Neural progenitor cell (in vitro differentiated cells): Measurements from ENCODE around the gene UPK3BL1. TPM values are rescaled to one million over a fixed set of nuclear protein-coding genes. Genes with fewer than 3 reads are reported as not detected.
"Not testable (repeated sequence)": the region's sequence is repeated elsewhere in the genome, so short reads cannot be mapped to it uniquely, and the experiment has no call there.

Source experiments
- DNase-seq: peaks from one replicate; pipeline ENCODE4 v3.0.0-alpha.2; 2016; ENCODE audit warnings: low spot score
- H2AFZ ChIP-seq: fragments of 200-600 bp; sonication (generic); replicated peaks from 2 replicates; pipeline ENCODE4 v1.6.1; 2016; ENCODE audit warnings: antibody characterized with exemption
- H3F3A ChIP-seq: fragments of 200-600 bp; sonication (generic); 2 replicates; pipeline ENCODE4 v1.6.1; 2016; ENCODE audit warnings: antibody characterized with exemption, low read depth
- H3K27ac ChIP-seq: fragments of 200-600 bp; sonication (generic); 2 replicates; pipeline ENCODE4 v1.5.1; 2016; ENCODE audit warnings: mild to moderate bottlenecking
- H3K27me3 ChIP-seq: fragments of 200-600 bp; sonication (generic); 2 replicates; pipeline ENCODE4 v1.6.1; 2016; ENCODE audit warnings: mild to moderate bottlenecking, moderate library complexity
- H3K36me3 ChIP-seq: fragments of 200-600 bp; sonication (generic); 2 replicates; pipeline ENCODE4 v1.5.1; 2016
- H3K4me1 ChIP-seq: fragments of 200-600 bp; sonication (generic); 2 replicates; pipeline ENCODE4 v1.6.1; 2016; ENCODE audit warnings: mixed run types
- H3K4me2 ChIP-seq: fragments of 200-600 bp; sonication (generic); 2 replicates; pipeline ENCODE4 v1.6.1; 2016
- H3K4me3 ChIP-seq: fragments of 200-600 bp; sonication (generic); 2 replicates; pipeline ENCODE4 v1.5.1; 2016
- H3K79me2 ChIP-seq: fragments of 200-600 bp; sonication (generic); 2 replicates; pipeline ENCODE4 v1.6.1; 2016; ENCODE audit warnings: low read depth
- H3K9ac ChIP-seq: fragments of 200-600 bp; sonication (generic); 2 replicates; pipeline ENCODE4 v1.6.1; 2016
- H3K9me3 ChIP-seq: fragments of 200-600 bp; sonication (generic); 2 replicates; pipeline ENCODE4 v1.5.1; 2016; ENCODE audit warnings: low read depth
- H4K20me1 ChIP-seq: fragments of 200-600 bp; sonication (generic); 2 replicates; pipeline ENCODE4 v1.6.1; 2016; ENCODE audit warnings: low read depth
- H3K27ac Mint-ChIP-seq: 3 replicates; pipeline ENCODE4 v1.8.0; 2021; ENCODE audit warnings: mixed read lengths
- H3K27me3 Mint-ChIP-seq: 2 replicates; pipeline ENCODE4 v1.8.0; 2022; ENCODE audit warnings: low read depth, mild to moderate bottlenecking, inconsistent platforms, moderate library complexity, mixed read lengths; ENCODE audit not compliant: insufficient read depth
- H3K36me3 Mint-ChIP-seq: 3 replicates; pipeline ENCODE4 v1.8.0; 2021; ENCODE audit warnings: mixed read lengths
- H3K4me1 Mint-ChIP-seq: 3 replicates; pipeline ENCODE4 v1.8.0; 2021; ENCODE audit warnings: mixed read lengths
- H3K4me3 Mint-ChIP-seq: 3 replicates; pipeline ENCODE4 v1.8.0; 2021; ENCODE audit warnings: mild to moderate bottlenecking, moderate library complexity, mixed read lengths
- H3K9me3 Mint-ChIP-seq: 3 replicates; pipeline ENCODE4 v1.8.0; 2020; ENCODE audit warnings: mixed read lengths
- total RNA-seq: library from RNA; depleted of rRNA; stranded (reverse); fragments of >200 nt; gene quantifications from 2 replicates; pipeline ENCODE4 v1.2.3, GENCODE V29; 2015; ENCODE audit warnings: low replicate concordance

UPK3BL1 gene
- total RNA-seq, 1 donor from 2014 or later: 12.7 TPM

GRCh38 chr7:102609734-102610133, 32.9 kb downstream of the UPK3BL1 start:
- H3K36me3 ChIP-seq: not testable (repeated sequence)

GRCh38 chr7:102606848-102607247, 35.7 kb downstream of the UPK3BL1 start:
- H2AFZ ChIP-seq, H3K79me2 ChIP-seq, H3K27ac Mint-ChIP-seq, H3F3A ChIP-seq, DNase-seq, H3K4me3 Mint-ChIP-seq, H3K9me3 ChIP-seq, H3K36me3 ChIP-seq, H3K4me2 ChIP-seq, H3K27ac ChIP-seq, H3K4me1 Mint-ChIP-seq, H3K9me3 Mint-ChIP-seq, H3K27me3 Mint-ChIP-seq, H3K27me3 ChIP-seq, H3K4me3 ChIP-seq, H4K20me1 ChIP-seq, H3K36me3 Mint-ChIP-seq, H3K4me1 ChIP-seq, H3K9ac ChIP-seq: not testable (repeated sequence)

More at GRCh38 chr7:102609734-102610133, 32.9 kb downstream of the UPK3BL1 start:
- not testable (repeated sequence) for H4K20me1 ChIP-seq, H3F3A ChIP-seq, H3K36me3 Mint-ChIP-seq, H3K4me3 Mint-ChIP-seq, H3K9me3 ChIP-seq, H3K4me2 ChIP-seq, H3K27me3 ChIP-seq, H3K4me1 Mint-ChIP-seq, H3K27me3 Mint-ChIP-seq, H3K27ac ChIP-seq, H3K79me2 ChIP-seq, H3K4me3 ChIP-seq, H3K4me1 ChIP-seq, H3K9me3 Mint-ChIP-seq, H3K27ac Mint-ChIP-seq, H2AFZ ChIP-seq, DNase-seq, H3K9ac ChIP-seq

GRCh38 chr7:102604431-102605145, 38.0 kb downstream of the UPK3BL1 start:
- not testable (repeated sequence) for H3K27me3 ChIP-seq, H3K36me3 ChIP-seq, H2AFZ ChIP-seq, H3K9me3 ChIP-seq, H3K4me3 ChIP-seq, H3F3A ChIP-seq, H3K27ac ChIP-seq, H4K20me1 ChIP-seq, H3K4me1 ChIP-seq, H3K9me3 Mint-ChIP-seq, H3K9ac ChIP-seq, H3K36me3 Mint-ChIP-seq, DNase-seq, H3K79me2 ChIP-seq, H3K27ac Mint-ChIP-seq, H3K4me2 ChIP-seq, H3K4me1 Mint-ChIP-seq, H3K4me3 Mint-ChIP-seq, H3K27me3 Mint-ChIP-seq

GRCh38 chr7:102602317-102602716, 40.3 kb downstream of the UPK3BL1 start:
- DNase-seq, H3K4me1 ChIP-seq, H3K9me3 ChIP-seq, H3K79me2 ChIP-seq, H3K27me3 Mint-ChIP-seq, H3K9me3 Mint-ChIP-seq, H3K4me3 ChIP-seq, H3K9ac ChIP-seq, H3F3A ChIP-seq, H3K27ac Mint-ChIP-seq, H3K4me1 Mint-ChIP-seq, H3K27ac ChIP-seq, H3K4me2 ChIP-seq, H2AFZ ChIP-seq, H3K27me3 ChIP-seq, H3K4me3 Mint-ChIP-seq, H3K36me3 Mint-ChIP-seq, H4K20me1 ChIP-seq, H3K36me3 ChIP-seq: not testable (repeated sequence)

GRCh38 chr7:102599699-102600098, 42.9 kb downstream of the UPK3BL1 start:
- not testable (repeated sequence) for H3K36me3 Mint-ChIP-seq, H3K36me3 ChIP-seq, H3K4me2 ChIP-seq, H2AFZ ChIP-seq, H3K27me3 ChIP-seq, H3K9ac ChIP-seq, H4K20me1 ChIP-seq, H3K9me3 ChIP-seq, H3K27ac ChIP-seq, H3K4me3 Mint-ChIP-seq, H3K4me1 ChIP-seq, H3K4me3 ChIP-seq, H3K4me1 Mint-ChIP-seq, H3K27me3 Mint-ChIP-seq, H3K9me3 Mint-ChIP-seq, H3K79me2 ChIP-seq, H3F3A ChIP-seq, H3K27ac Mint-ChIP-seq, DNase-seq

- H3K9me3 ChIP-seq, H4K20me1 ChIP-seq, H3K9me3 Mint-ChIP-seq, H2AFZ ChIP-seq, H3K27ac ChIP-seq, H3K9ac ChIP-seq, H3K4me2 ChIP-seq, H3K4me1 Mint-ChIP-seq, H3F3A ChIP-seq, H3K4me3 ChIP-seq, H3K4me1 ChIP-seq, H3K27me3 Mint-ChIP-seq, H3K27me3 ChIP-seq, H3K4me3 Mint-ChIP-seq, H3K79me2 ChIP-seq, H3K36me3 Mint-ChIP-seq, H3K36me3 ChIP-seq, DNase-seq, H3K27ac Mint-ChIP-seq: not testable (repeated sequence)
Observed at GRCh38 chr7:102596036-102596435, 46.6 kb downstream of the UPK3BL1 start.

GRCh38 chr7:102593637-102594334, 48.8 kb downstream of the UPK3BL1 start:
- H2AFZ ChIP-seq, H3K4me1 ChIP-seq, H3K27ac ChIP-seq, H3K4me3 Mint-ChIP-seq, H3K27ac Mint-ChIP-seq, H3K27me3 Mint-ChIP-seq, H3K4me1 Mint-ChIP-seq, H3K4me2 ChIP-seq, H3F3A ChIP-seq, H3K79me2 ChIP-seq, H3K9me3 ChIP-seq, H3K36me3 Mint-ChIP-seq, DNase-seq, H3K36me3 ChIP-seq, H3K27me3 ChIP-seq, H3K4me3 ChIP-seq, H3K9me3 Mint-ChIP-seq, H3K9ac ChIP-seq, H4K20me1 ChIP-seq: not testable (repeated sequence)

GRCh38 chr7:102592477-102593019, 50.0 kb downstream of the UPK3BL1 start:
- H3K4me2 ChIP-seq, H3K4me3 ChIP-seq, H3F3A ChIP-seq, H3K27ac ChIP-seq, H3K27me3 Mint-ChIP-seq, H3K9me3 ChIP-seq, H4K20me1 ChIP-seq, H3K4me1 ChIP-seq, H3K36me3 Mint-ChIP-seq, H2AFZ ChIP-seq, H3K27ac Mint-ChIP-seq, H3K4me1 Mint-ChIP-seq, H3K9ac ChIP-seq, H3K4me3 Mint-ChIP-seq, H3K36me3 ChIP-seq, DNase-seq, H3K9me3 Mint-ChIP-seq, H3K27me3 ChIP-seq, H3K79me2 ChIP-seq: not testable (repeated sequence)
